NCI-H82 treated with DMSO at 0.1 percent for 48 hours (cell line): ENCODE results near the gene INPP5A.
A peak's percentile ranks its signal among the peaks of the same experiment; 100 is the strongest.
"Not testable (repeated sequence)": the region's sequence is repeated elsewhere in the genome, so short reads cannot be mapped to it uniquely, and the experiment has no call there.

ENCODE experiments used
- DNase-seq: peaks from one replicate; lab custom pipeline; 2025; ENCODE audit not compliant: unreplicated experiment; lab: John Stamatoyannopoulos, UW

INPP5A gene

DNA sequence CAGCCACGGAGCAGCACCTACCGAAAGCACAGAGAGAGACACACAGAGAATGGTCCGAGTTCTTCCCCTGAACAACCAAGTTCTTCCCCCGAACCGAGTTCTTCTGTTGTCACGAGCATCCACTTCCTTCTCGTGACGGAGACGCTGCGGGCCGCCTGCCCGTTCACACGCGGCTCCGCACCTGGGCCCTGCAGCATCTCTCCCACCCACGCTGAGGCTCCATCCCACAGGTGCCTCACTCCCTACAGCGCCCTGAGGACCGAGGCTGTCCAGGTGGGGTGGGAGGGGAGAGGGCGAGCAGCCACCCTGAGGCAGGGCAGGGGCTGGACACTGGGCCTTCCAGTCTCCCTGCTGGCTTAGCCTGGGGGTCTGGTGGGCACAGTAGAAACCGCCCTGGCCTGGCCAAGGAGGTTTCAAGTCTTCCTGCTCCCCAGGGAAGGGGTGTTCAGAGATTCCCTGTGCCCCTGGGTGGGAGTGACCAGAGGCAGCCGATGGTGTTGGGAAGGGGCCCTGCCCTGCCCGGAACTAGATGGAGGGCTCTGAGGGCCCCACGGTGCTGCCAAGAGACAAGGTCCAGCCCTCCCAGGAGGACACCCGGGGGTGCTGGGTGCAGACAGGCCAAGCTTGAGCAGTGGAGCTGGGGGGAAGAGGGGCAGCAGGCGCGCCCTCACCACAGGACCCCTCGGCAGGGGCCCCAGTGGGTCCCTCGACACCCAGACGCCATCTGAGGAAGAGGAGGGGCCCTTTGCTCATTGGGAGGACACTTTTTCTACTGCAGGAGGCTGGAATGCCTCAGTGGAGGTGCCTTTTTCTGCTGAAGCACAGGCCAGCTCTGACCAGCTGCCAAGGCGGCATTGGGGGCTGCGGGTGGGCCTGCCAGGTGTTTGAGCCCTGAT lies 253.6 kb downstream of the INPP5A start:
- no peak for DNase-seq

DNA sequence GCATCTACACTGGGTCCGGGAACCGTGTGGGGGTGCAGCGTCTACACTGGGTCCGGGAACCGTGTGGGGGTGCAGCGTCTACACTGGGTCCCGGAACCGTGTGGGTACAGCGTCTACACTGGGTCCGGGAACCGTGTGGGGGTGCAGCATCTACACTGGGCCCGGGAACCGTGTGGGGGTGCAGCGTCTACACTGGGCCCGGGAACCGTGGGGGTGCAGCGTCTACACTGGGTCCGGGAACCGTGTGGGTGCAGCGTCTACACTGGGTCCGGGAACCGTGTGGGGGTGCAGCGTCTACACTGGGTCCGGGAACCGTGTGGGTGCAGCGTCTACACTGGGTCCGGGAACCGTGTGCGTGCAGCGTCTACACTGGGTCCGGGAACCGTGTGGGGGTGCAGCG lies 254.5 kb downstream of the INPP5A start:
- DNase-seq: not testable (repeated sequence)

GRCh38 chr10:132792796-132793195 lies 255.2 kb downstream of the INPP5A start:
- DNase-seq: no peak

DNA sequence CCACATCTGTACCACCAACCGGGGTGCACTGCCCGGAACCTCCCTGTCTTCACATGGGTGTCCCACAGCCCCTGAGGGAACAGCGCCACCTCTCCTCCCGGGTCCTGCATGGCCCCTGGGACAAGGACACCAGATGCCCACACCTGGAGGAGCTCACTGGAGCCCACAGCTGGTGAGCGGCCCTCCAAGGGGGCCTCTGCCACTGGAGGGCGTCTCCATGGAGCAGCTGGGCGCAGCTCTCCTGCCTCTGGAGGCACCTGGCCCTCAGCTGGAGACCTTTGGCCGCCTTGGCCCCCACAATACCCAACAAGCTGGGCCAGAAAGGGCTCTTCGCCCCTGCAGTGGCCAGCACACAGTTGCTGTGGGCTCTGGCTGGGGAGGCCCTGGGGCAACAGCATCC lies 255.6 kb downstream of the INPP5A start:
- no peak for DNase-seq

- DNase-seq: peak; percentile 30
Measured at GRCh38 chr10:132793871-132794849, 256.6 kb downstream of the INPP5A start.

- DNase-seq: no peak
Measured at GRCh38 chr10:132796846-132797245, 259.3 kb downstream of the INPP5A start.

DNA sequence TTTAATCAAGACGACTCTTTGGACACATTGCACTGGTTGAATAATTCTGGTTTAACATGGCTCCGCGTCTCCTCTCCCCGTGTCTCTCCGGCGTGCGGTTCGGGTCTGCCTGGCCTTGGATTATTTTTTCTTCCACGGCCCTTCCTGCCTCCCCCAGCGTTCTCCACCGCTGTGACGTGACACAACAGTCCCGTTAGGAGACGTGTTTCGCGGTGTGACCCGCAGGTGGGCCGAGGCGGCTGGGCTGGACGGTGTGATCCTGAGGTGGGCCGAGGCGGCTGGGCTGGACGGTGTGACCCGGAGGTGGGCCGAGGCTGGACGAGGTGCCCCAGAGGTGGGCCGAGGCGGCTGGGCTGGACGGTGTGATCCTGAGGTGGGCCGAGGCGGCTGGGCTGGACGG lies 260.4 kb downstream of the INPP5A start:
- not testable (repeated sequence) for DNase-seq

DNA sequence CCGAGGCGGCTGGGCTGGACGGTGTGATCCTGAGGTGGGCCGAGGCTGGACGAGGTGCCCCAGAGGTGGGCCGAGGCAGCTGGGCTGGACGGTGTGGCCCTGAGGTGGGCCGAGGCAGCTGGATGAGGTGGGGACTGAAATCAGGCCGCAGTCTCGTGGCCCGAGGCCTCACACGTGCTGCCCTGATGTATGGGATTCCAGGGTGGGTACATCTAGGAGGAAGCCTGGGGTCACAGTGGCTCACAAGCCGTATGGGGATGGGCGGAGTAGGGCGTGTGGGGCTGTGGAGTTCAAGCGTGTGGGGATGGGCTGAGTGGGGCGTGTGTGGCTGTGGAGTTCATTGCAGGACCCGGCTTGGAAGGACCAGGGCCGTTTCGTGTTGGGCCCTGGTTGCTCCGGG lies 260.8 kb downstream of the INPP5A start:
- no peak for DNase-seq

- no peak for DNase-seq
Measured at GRCh38 chr10:132798876-132799275, 261.3 kb downstream of the INPP5A start.

DNA sequence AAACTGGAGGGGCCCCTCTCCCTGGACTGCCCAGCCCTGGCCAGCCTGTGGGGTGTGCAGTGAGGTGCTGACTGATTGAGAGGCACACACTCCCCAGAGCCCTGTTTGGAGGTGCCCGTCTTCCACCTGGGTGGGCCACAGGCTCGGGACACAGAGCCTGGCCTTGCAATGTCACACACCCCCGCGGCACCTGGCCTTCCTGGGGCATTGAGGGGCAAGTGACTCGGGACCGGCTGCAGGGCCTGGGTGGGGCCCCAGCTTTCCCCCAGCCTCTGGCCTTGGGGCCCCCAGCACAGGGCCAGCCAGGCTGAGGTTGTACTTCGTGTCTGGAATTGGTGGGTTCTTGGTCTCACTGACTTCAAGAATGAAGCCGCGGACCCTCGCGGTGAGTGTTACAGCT lies 262.3 kb downstream of the INPP5A start:
- DNase-seq: no peak

DNA sequence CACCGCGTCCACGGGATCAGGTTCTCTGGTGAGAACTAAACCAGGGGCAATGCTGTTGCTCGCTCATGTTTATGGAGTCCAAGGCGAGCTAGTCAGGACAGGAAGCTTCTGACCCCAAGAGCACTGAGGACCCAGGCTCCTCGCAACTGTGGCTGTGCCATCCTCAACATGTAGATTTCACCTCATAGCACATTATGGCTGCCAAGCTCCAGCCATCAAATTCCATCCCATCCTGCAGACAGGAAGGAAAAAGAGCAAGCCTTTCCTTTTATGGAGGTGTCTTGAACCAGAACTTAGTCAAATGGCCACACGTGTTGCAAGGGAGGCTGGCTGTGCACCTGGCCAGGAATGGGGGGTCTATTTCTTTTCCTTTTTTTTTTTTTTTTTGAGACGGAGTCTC lies 264.5 kb downstream of the INPP5A start:
- no peak for DNase-seq

DNA sequence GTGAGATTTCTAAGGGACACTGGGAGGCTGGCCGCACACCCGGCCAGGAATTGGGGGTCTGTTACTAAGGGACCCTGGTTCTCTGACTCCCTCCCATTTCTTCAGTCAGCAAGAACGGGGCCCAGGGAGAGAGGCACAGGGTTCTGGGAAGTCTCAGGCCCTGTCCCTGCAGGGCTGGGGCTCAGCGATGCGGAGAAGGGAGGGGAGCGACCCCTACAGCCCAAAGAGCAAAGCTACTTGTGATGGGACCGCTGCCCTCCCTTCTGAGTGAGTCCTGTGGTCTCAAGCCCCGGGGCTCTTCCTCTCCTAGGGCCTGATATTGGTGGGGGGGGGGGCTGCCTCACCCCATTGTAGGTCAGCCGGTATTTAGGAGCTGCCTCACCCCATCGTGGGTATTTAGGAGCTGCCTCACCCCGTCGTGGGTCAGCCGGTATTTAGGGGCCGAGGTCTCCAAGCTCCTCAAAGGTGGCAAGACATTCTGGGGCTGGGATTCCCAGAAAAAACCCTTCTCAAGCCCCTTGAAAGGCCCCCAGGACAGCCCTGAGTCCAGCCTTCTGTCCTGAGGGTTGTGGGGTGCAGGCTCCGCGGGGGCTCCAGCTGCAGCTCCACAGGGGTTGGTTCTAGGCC lies 265.2 kb downstream of the INPP5A start:
- DNase-seq: no peak

- DNase-seq: no peak
Measured at GRCh38 chr10:132803416-132804210, 266.0 kb downstream of the INPP5A start.

- no peak for DNase-seq
Measured at GRCh38 chr10:132804287-132804686, 266.7 kb downstream of the INPP5A start.

DNA sequence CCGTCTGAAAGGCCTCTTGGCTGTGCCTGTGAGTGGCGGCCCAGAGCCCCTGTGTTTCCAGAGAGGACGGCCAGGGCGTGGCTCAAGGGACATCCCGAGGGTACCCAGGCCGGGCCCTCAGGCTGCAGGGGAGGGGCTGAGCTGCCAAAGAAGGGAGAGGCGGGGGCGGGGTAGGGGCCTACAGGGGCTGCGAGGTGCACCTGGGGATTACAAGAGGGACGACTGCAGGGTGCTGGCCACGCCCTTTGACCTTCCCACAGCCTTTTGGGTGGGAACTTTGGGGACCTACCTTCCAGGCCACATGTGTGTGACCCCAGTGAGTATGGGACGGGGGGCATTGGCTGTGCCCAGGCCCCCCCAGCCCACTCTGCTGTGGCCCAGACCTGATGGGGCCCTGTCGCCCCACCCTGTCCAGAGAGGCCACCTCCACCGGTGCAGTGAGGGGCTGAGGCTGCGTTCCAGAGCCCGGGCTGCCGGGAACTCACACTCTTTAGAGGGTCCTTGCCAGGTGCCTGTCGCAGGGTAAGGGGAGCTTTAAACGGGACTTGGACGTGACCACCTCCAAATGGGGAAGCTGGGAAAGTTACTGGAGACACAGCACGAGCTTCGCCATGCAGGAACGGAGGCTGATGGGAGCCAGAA lies 267.3 kb downstream of the INPP5A start:
- DNase-seq: no peak

DNA sequence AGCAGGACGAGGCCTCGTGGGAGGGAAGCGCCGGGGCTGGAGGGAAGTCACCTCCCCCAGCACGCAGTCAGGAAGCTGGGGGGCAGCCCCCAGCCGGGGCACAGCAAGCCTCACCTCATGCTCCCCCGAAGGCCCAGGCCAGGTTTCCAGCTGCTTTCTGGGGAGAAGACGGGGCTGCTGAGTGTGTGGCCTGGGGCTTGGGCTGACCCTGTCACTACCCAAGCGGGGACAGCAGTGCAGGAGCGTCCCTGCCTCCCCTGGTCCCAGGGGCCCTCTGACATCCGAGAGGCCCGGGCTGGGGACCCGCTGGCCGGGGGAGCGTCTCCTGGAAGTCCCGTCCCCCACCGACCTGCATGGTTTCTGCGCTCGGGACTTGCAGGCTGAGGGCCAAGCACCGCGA lies 268.0 kb downstream of the INPP5A start:
- DNase-seq: no peak

DNA sequence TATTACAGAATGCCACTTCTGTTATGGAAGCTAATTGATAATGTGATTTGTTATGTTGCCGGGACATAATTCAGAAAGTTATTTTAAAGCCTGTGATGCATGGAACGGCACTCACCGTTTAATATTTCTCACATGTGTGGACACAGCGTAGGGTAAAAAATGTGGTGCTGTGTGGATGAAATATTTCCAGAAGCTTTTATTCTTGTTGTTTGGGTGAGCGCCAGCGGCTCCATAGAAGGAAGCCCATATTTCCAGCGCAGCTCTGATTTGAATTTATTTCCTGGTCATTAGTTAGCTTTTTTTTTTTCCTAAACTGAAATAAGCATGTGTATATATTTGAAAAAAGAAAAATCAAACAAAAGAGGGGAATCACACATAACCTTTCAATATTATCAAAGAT lies 268.5 kb downstream of the INPP5A start:
- DNase-seq: no peak

- no peak for DNase-seq
Measured at GRCh38 chr10:132806561-132807003, 269.0 kb downstream of the INPP5A start.

GRCh38 chr10:132807621-132808049 lies 270.0 kb downstream of the INPP5A start:
- DNase-seq: no peak
